Natural killer cell treated with Interleukin-12 subunit alpha and Interleukin-12 subunit beta and Interleukin-15 and Interleukin-18, amount 100 ng/mL, for 72 hours (primary cell): ENCODE measurements around the gene QARS1. TPM values are rescaled to one million over a fixed set of nuclear protein-coding genes. Genes with fewer than 3 reads are reported as not detected.

Experiments
- ATAC-seq, 2 donors: fragments of 150-1000 bp; cut with Tn5 transposase in 1 of 2; sonication (Bioruptor Pico), chemical (Tn5 transposase) in 1 of 2; 2 replicates each; pipeline ENCODE4 v1.10.0; 2021
- DNase-seq: peaks from one replicate; pipeline ENCODE4 v3.0.0; 2022; ENCODE audit warnings: low spot score
- H3K27ac Mint-ChIP-seq, 2 donors: 1 replicate in 1 of 2; 2 replicates in 1 of 2; pipeline ENCODE4 v1.8.0; 2022; ENCODE audit warnings: mixed read lengths in 2 of 2, mild to moderate bottlenecking in 1 of 2, moderate library complexity in 1 of 2
- H3K27me3 Mint-ChIP-seq, 2 donors: 1 replicate in 1 of 2; 2 replicates in 1 of 2; pipeline ENCODE4 v1.8.0; 2022; ENCODE audit warnings: mixed read lengths in 2 of 2
- H3K36me3 Mint-ChIP-seq: one replicate; pipeline ENCODE4 v1.8.0; 2022; ENCODE audit warnings: mixed read lengths
- H3K4me1 Mint-ChIP-seq, 2 donors: 1 replicate in 1 of 2; 2 replicates in 1 of 2; pipeline ENCODE4 v1.8.0; 2022; ENCODE audit warnings: low read depth in 2 of 2, mixed read lengths in 2 of 2, mild to moderate bottlenecking in 1 of 2
- H3K4me3 Mint-ChIP-seq: one replicate; pipeline ENCODE4 v1.8.0; 2022; ENCODE audit warnings: mixed read lengths
- H3K9me3 Mint-ChIP-seq: 2 replicates; pipeline ENCODE4 v1.8.0; 2022; ENCODE audit warnings: mixed read lengths
- total RNA-seq, 2 donors: library from RNA; stranded (reverse); gene quantifications; one replicate each; pipeline ENCODE4 v1.2.3, GENCODE V29; 2022

Gene QARS1
- total RNA-seq, 2 donors from 2014 or later, result 207 to 261 TPM

DNA sequence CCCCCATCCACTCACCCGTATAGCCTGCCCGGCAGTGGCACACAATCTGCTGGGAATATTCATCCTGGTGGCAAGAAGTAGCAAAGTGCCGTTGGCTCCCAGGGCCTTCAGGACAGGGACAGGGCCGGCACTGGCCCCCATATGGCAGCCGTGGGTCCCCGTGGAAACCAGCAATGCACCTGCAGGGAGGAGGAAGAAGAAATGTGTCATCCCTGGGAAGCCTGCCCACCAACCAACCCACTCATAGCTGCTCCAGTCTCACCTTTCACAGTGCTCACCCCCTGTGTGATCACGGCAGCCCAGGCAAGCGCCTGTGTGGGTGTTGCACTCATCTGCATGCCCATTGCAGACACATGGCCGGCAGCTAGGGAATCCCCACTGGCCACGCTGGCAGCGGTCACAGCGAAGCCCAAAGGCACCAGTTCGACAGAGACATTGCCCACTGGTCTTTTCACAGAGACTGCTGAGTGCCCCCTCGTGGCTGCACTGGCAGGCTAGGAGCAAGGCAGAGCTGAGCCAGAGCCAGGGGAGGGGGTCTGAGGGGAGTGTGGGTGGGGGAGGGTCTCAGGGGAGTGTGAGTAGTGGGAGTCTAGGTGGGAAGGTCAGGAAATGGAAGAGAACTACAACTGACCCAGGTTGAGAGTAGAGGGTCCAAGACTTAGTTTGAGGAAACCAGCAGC lies 20.6 kb upstream of the QARS1 start:
- no peak overlapping the region for H3K27ac Mint-ChIP-seq
- H3K27me3 Mint-ChIP-seq, result no peaks in the 10 kb centered on the region
- no peaks in the 10 kb centered on the region for H3K36me3 Mint-ChIP-seq
- DNase-seq (no peak), ATAC-seq (no peak)
- peaks cover 0 to 5% of the 10 kb centered on the region in 2 donors for H3K4me1 Mint-ChIP-seq
- no peaks in the 10 kb centered on the region for H3K9me3 Mint-ChIP-seq
- H3K4me3 Mint-ChIP-seq, result no peak overlapping the region

DNA sequence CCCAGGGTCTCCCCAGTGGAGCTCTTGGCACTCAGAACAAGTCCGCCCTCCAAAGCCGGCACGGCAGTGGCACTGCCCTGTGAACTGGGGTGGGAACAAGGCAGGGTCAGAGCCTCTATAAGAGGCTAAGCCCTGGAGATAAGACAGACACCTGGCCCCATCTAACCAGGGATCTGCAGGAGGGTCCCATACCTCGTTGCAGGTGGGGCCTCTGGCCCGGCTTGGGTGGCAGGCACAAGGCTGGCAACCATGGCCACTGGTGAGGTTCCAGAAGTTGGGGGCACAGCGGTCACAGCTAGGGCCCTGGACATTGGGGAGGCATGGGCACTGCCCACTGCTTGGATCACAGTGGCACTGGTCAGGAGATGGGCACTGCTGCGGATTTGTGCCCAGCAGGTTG lies 19.6 kb upstream of the QARS1 start:
- Mint-ChIP-seq H3K27ac (no peak overlapping the region), H3K4me3 (no peak overlapping the region), H3K4me1 (peaks cover 5 to 10% of the 10 kb centered on the region in 2 donors), H3K36me3 (no peaks in the 10 kb centered on the region), H3K27me3 (no peaks in the 10 kb centered on the region), H3K9me3 (no peaks in the 10 kb centered on the region)
- no peak for ATAC-seq
- DNase-seq, result no peak

DNA sequence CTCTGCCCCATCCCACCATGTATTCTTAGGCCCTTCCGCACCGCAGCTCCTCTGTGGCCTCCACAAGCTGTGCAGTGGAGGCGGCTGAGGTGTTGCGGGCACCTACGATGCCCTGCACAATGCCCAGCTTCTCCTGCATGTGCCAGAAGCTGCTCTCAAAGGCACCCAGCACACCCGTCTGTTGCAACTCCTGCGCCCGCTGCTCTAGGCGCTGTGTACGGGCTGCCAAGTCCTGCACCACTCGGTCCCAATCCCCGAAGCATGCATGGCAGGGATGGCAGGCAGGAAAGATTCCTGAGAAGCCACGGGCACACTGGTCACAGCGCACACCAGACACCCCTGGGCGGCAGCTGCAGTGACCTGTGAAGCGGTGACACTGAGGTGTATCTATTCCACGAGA lies 19.1 kb upstream of the QARS1 start:
- Mint-ChIP-seq H3K27me3 (no peaks in the 10 kb centered on the region), H3K9me3 (no peaks in the 10 kb centered on the region), H3K27ac (no peak overlapping the region), H3K4me1 (peaks cover 9 to 13% of the 10 kb centered on the region in 2 donors), H3K4me3 (no peak overlapping the region), H3K36me3 (no peaks in the 10 kb centered on the region)
- ATAC-seq (no peak), DNase-seq (no peak)

DNA sequence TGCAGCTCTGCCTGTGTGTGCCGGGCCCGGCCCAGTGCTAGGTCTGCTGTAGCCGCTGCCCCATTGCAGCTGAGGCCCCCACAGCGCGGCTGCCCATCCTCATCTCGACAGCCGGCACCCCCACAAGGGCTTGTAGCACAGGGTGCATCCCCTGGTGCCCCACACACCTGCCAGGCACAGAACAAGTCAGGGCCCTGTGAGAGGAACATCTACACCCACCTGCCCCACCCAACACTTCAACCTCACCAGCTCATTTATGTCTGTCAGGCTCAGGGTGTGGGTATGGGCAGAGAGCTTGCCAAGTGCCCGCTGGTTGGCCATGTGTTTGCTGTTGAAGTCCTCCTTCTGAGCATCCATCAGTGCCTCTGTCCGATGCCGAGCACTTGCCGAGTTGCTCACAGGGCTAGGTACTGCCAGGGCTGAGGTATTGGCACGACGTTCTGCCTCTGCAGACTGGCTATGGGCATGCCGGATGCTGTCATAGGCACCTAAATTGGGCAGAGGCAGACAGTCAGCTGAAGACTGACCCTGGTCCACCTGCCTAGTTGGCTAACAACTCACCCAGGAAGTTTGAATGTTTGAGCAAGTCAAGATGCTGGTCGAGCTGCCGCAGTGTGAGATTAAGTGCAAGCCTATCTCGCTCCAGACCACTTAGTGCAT lies 18.5 kb upstream of the QARS1 start:
- Mint-ChIP-seq H3K27ac (no peak overlapping the region), H3K4me1 (peaks cover 9 to 13% of the 10 kb centered on the region in 2 donors), H3K4me3 (no peak overlapping the region), H3K36me3 (no peaks in the 10 kb centered on the region), H3K27me3 (no peaks in the 10 kb centered on the region), H3K9me3 (no peaks in the 10 kb centered on the region)
- DNase-seq (no peak), ATAC-seq (no peak)

DNA sequence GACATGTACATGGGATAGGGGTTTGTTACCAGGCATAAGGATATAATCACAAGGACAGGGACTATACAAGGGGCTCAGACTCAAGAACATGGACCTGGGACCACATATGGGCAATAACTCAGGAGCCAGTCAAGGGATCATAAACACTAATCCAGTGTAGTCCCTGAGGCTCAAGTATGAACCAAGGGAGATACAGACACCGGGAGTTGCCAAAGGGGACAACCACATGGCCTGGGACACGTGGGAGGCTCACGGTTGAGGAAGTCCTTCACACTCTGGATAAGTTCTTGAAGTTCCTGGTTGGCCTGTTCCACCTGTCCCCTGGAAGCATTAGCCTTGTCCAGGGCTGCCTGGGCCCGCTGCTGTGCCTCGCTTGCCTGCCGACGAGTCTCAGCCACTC lies 17.9 kb upstream of the QARS1 start:
- H3K4me1 Mint-ChIP-seq, result peaks cover 9 to 13% of the 10 kb centered on the region in 2 donors
- ATAC-seq, result no peak
- no peak for DNase-seq
- H3K27ac Mint-ChIP-seq, result peak overlapping the region; percentile 51 to 89
- H3K9me3 Mint-ChIP-seq, result no peaks in the 10 kb centered on the region
- H3K36me3 Mint-ChIP-seq, result no peaks in the 10 kb centered on the region
- H3K4me3 Mint-ChIP-seq, result no peak overlapping the region
- H3K27me3 Mint-ChIP-seq, result no peaks in the 10 kb centered on the region

DNA sequence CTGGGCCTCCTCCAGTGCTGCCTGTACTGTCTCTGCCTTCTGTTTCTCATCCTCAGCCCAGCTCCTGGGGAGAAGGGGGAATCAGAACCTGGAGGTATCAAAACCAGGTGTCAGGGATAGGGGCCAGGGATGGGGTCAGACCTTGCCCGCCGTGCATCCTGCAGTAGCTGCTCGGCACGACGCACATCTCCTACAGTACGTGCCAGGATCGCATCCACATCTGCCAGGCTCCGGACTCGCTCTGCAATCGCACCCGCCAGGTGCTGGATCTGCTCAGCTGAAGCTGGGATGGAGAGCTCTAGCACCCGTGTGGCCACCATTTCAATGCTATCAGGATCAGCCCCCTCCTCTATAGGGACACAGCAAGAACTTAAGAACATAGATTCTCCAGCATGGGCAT lies 17.5 kb upstream of the QARS1 start:
- H3K4me1 Mint-ChIP-seq, result peaks cover 9 to 13% of the 10 kb centered on the region in 2 donors
- H3K9me3 Mint-ChIP-seq, result no peaks in the 10 kb centered on the region
- DNase-seq (no peak), ATAC-seq (no peak)
- no peaks in the 10 kb centered on the region for H3K36me3 Mint-ChIP-seq
- peak overlapping the region; percentile 51 to 89 for H3K27ac Mint-ChIP-seq
- H3K4me3 Mint-ChIP-seq, result peak overlapping the region; percentile 27
- H3K27me3 Mint-ChIP-seq, result no peaks in the 10 kb centered on the region

DNA sequence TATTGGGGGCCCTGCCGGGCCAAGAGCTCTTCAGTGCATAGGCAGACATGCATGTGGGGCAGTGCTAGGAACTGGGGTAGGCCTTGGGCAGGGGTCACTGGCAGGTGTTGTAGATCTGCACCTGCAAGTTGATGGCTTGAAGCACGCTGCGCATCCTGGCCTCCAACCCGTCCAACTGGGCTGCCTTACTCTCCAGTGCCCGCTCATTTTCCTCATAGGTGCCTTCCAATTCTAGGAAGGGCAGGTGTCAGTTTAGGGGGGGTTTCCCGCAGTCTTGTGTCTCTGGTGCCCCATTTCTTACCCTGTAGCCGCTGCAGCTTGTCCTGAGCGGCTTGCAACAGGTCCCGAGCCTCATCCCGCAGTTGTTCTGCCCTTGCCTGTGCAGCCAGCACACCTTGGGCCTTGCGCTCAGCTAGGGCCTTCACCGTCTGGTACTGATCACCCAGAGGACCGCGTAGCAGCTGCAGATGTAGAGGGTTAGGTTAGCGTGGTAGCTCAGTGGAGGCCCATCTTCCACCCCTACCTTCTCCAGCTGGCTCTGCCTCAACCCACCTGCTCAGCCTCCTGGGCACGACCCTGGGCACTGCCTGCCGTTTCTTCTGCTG lies 16.7 kb upstream of the QARS1 start:
- H3K27ac Mint-ChIP-seq, result peak overlapping the region; percentile 51 to 89
- no peak for DNase-seq
- no peaks in the 10 kb centered on the region for H3K27me3 Mint-ChIP-seq

DNA sequence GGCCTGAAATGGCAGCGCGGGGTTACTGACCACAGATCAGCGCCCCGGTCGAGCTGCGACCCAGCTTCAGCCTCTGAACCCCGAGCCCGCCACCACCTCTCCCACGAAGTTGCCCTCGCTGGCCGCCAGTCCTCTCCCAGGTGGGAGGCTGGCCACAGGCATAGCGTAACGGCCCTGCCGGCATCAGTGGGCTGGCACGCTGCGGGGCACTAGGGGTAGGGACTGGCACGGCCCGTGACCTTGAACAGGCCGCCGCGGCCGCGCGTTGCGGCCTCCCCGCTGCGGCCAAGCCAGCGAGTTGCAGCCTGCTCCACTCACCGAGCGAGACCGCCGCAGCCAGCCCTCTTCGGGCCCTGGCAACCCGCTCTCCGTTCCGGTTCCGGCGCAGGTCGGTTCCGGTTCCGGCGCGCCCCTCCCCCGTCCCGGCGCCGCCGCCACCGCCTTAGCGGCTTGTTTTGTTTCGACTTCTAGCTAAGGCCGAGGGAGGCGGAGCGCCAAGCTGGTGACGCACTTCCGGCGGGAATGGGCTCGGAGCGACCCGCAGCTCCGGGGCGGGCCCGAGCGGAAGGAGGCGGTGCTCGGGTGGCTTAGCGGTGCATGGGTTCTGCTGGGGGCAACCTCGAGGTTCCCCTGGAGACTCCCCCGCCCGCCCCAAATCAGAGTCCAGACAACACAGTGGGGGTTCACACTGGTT lies 16.0 kb upstream of the QARS1 start, which contains the start of gene USP19:
USP19 (minus strand) TSS at position 386 of the 694 bp plus-strand sequence. CDS start 1,678 bp downstream, outside the sequence.
- Mint-ChIP-seq H3K4me1 (peaks cover 9 to 16% of the 10 kb centered on the region in 2 donors), H3K4me3 (peak within 1 kb of the TSS; percentile 89), H3K36me3 (no peaks in the 10 kb centered on the region), H3K9me3 (no peaks in the 10 kb centered on the region), H3K27me3 (no peaks in the 10 kb centered on the region), H3K27ac (peak within 1 kb of the TSS; percentile 70 to 89)
- peak; percentile 94 to 97 for ATAC-seq
- peak; percentile 95 for DNase-seq

More for the DNA sequence above, 16.7 kb upstream of the QARS1 start:
- Mint-ChIP-seq H3K36me3 (no peaks in the 10 kb centered on the region), H3K4me1 (peaks cover 9 to 16% of the 10 kb centered on the region in 2 donors), H3K4me3 (peak overlapping the region; percentile 89), H3K9me3 (no peaks in the 10 kb centered on the region)
- no peak for ATAC-seq

DNA sequence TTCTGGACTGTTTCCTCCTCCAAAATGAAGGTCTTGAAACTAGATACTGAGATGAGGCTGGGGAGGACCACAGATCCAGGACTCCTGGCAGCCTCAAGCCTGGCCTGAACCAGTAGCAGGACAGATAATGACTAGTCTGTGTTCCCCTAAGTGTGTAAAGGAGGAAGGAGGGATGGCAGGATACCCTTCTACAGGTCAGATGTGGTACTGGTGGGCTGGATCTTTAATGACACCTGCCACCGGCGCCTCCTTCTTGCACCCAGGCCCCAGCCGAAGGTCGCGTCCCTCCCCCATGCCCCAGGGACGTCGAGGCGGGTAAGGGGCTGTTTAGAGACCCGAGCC lies 15.5 kb upstream of the QARS1 start:
- peak overlapping the region; percentile 89 for H3K4me3 Mint-ChIP-seq
- H3K27me3 Mint-ChIP-seq, result no peaks in the 10 kb centered on the region
- no peaks in the 10 kb centered on the region for H3K36me3 Mint-ChIP-seq
- H3K4me1 Mint-ChIP-seq, result peaks cover 9 to 16% of the 10 kb centered on the region in 2 donors
- H3K9me3 Mint-ChIP-seq, result no peaks in the 10 kb centered on the region
- DNase-seq (no peak), ATAC-seq (no peak)
- H3K27ac Mint-ChIP-seq, result peak overlapping the region; percentile 70 to 89

DNA sequence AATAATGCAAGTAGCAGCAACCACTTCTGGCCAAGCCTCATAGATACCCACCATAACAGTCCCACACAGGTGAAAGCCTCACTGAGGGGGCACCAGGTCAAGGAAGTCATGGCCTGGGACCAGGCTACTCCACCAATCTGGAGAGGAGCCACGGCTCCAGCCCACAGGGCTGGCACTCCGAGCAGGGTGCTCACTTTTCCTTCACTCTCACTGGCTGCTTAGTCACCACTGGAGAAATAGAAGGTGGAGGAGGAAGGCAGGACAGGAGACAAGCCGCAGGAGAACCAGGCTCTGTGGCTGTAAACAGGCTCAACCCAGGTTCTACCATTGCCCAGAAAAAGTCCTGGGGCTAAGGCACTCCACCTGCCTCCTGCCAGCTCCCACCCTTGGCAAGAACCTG lies 14.9 kb upstream of the QARS1 start:
- H3K36me3 Mint-ChIP-seq, result no peaks in the 10 kb centered on the region
- no peak for ATAC-seq
- H3K4me1 Mint-ChIP-seq, result peaks cover 9 to 16% of the 10 kb centered on the region in 2 donors
- H3K9me3 Mint-ChIP-seq, result no peaks in the 10 kb centered on the region
- peak overlapping the region; percentile 70 to 89 for H3K27ac Mint-ChIP-seq
- peak overlapping the region; percentile 89 for H3K4me3 Mint-ChIP-seq
- DNase-seq, result no peak
- H3K27me3 Mint-ChIP-seq, result no peaks in the 10 kb centered on the region

DNA sequence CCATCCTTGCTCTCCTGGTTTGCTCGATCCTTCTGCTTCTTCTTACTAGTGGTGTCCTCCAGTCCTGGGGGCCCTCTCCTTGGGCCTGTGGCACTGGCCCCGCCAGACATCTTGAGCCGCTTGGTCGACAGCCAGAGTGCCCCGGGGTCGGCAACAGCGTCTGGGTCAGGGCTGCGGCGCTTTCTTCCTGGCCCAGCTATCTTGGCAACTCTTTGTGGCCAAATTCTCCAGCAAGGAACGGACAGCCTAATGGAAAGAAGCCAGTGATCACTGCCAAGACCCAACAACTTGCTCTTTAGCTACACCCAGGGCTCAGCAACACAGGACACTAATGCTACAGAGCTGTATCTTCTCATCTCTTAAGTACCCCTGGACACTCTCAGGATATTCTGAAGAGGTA lies 14.5 kb upstream of the QARS1 start:
- no peak for ATAC-seq
- peaks cover 9 to 16% of the 10 kb centered on the region in 2 donors for H3K4me1 Mint-ChIP-seq
- H3K9me3 Mint-ChIP-seq, result no peaks in the 10 kb centered on the region
- H3K27me3 Mint-ChIP-seq, result no peaks in the 10 kb centered on the region
- DNase-seq, result no peak
- no peaks in the 10 kb centered on the region for H3K36me3 Mint-ChIP-seq
- H3K4me3 Mint-ChIP-seq, result peak overlapping the region; percentile 32
- H3K27ac Mint-ChIP-seq, result peak overlapping the region in 1 of 2 donors; percentile 70

DNA sequence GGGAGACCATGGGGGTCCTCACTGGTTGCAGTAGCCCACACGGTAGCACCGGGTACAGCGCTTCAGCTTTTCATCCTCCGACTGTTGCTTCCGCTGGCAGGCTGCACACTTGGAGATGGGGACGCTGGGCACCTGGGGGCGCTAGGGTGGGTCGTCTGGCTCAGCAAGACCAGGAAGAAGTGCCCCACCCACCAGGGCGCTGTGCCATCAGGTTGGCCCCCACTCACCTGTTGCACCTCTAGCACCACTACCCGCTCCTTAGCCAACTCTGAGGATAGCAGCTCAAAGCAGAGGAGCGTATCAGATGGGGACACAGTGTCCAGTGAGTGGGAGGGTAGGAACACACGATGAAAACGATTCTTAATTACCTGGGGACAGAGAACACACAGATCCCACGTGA lies 7.7 kb upstream of the QARS1 start:
- Mint-ChIP-seq H3K36me3 (peaks cover 6% of the 10 kb centered on the region), H3K27ac (no peak overlapping the region), H3K9me3 (no peaks in the 10 kb centered on the region), H3K4me1 (peaks cover 0 to 9% of the 10 kb centered on the region in 2 donors), H3K4me3 (no peak overlapping the region), H3K27me3 (no peaks in the 10 kb centered on the region)
- ATAC-seq, result no peak
- DNase-seq, result no peak

DNA sequence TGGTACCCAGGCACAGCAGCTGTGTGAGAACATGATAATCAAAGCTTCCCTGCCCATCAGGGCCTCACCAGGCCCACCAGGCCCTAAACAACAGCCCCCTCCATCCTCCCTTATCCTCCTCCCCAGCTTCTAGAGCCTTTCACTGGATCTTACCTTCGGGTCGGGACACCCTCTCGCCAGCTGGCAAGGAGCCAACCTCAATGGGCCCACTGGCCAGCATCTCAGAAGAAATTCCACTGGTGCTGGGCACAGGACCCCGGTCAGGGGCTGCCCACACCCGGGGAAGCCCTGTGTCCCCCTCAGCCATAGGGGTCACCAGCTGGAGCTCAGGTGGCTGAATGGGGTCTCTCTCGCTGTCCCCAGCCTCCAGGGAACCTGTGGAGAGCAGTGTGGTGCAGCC lies 6.8 kb upstream of the QARS1 start:
- no peak overlapping the region for H3K4me3 Mint-ChIP-seq
- H3K36me3 Mint-ChIP-seq, result peaks cover 6% of the 10 kb centered on the region
- peaks cover 0 to 6% of the 10 kb centered on the region in 2 donors for H3K4me1 Mint-ChIP-seq
- DNase-seq, result no peak
- no peak overlapping the region for H3K27ac Mint-ChIP-seq
- H3K27me3 Mint-ChIP-seq, result no peaks in the 10 kb centered on the region
- H3K9me3 Mint-ChIP-seq, result no peaks in the 10 kb centered on the region
- ATAC-seq, result no peak

DNA sequence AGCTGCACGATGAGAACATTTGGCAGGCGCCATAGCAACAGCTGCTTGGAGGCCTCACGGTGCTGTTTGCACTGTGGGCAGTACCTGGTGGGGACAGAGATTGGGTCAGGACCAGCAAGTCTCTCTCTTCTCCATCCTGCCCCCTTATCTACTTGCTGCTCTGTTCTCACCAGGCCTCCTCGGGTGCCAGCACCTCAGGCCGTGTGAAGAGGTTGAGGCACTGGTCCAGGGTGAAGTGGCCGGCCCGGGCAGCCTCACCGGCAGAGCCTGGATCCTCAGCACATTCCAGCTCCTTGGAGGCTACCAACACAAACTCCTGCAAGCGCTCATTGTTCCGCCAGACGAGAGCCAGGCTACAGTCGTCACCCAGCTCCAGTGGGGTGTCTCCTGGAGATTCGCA lies 6.2 kb upstream of the QARS1 start:
- H3K27ac Mint-ChIP-seq, result no peak overlapping the region
- H3K9me3 Mint-ChIP-seq, result no peaks in the 10 kb centered on the region
- H3K36me3 Mint-ChIP-seq, result peaks cover 6% of the 10 kb centered on the region
- H3K4me1 Mint-ChIP-seq, result peaks cover 0 to 8% of the 10 kb centered on the region in 2 donors
- ATAC-seq, result no peak
- no peak for DNase-seq
- H3K4me3 Mint-ChIP-seq, result no peak overlapping the region
- H3K27me3 Mint-ChIP-seq, result no peaks in the 10 kb centered on the region
